HFFc6 (cell line): ENCODE data around the gene ACO1. TPM values are rescaled to one million over a fixed set of nuclear protein-coding genes. Genes with fewer than 3 reads are reported as not detected.
A peak's percentile ranks its signal among the peaks of the same experiment; 100 is the strongest.

Source experiments
- DNase-seq: peaks from one replicate; pipeline ENCODE4 v3.0.0-alpha.2; 2018
- H3K27ac Mint-ChIP-seq: 2 replicates; pipeline ENCODE4 v1.8.0; 2020; ENCODE audit warnings: mild to moderate bottlenecking, mixed read lengths
- H3K27me3 Mint-ChIP-seq: 2 replicates; pipeline ENCODE4 v1.8.0; 2021; ENCODE audit warnings: mild to moderate bottlenecking, moderate library complexity, mixed read lengths; ENCODE audit not compliant: insufficient read depth
- H3K36me3 Mint-ChIP-seq: 2 replicates; pipeline ENCODE4 v1.8.0; 2021; ENCODE audit warnings: low read depth, mixed read lengths
- H3K4me1 Mint-ChIP-seq: 2 replicates; pipeline ENCODE4 v1.8.0; 2020; ENCODE audit warnings: low read depth, mixed read lengths
- H3K4me3 Mint-ChIP-seq: 2 replicates; pipeline ENCODE4 v1.8.0; 2020; ENCODE audit warnings: mild to moderate bottlenecking, moderate library complexity, mixed read lengths
- H3K9me3 Mint-ChIP-seq: 2 replicates; pipeline ENCODE4 v1.8.0; 2020; ENCODE audit warnings: mild to moderate bottlenecking, mixed read lengths
- total RNA-seq, 6 experiments: library from RNA; stranded (reverse); fragmentation: NEBNext Ultra II Directional; extraction: Animal tissue kit (Norgen Biotek cat#: 25700); gene quantifications; 2 replicates in 1 of 6; 3 replicates in 5 of 6; pipeline ENCODE4 v1.2.3, GENCODE V29; 2021
- TF ChIP-seq, protein P1 (sequence below): fragments of 200-600 bp; sonication (generic); IDR thresholded peaks from 2 replicates; pipeline ENCODE4 v1.5.0; 2021; ENCODE audit warnings: antibody characterized with exemption, mild to moderate bottlenecking

ACO1 gene
- total RNA-seq, 6 experiments from 2014 or later, result 79.8 to 94.4 (median 84.0) TPM

DNA sequence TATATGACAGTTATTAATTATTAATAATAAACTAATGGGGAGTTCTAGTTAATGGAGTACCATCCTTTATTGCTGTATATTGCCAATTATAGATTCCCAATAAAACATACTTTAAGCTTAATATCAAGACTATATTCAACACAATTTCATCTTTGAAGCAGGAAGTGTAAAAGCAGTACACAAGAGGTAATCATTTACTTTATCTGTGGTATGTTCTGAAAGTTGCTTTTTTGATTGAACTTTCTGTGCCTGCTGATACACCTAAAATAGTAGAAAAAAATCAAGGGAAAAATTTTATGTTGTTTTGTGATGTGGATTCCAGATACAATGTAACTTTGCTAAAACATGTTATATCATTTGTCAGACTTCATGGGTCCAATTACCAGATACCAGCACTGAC lies 58.0 kb downstream of the ACO1 start:
- Mint-ChIP-seq H3K27me3 (no peaks in the 10 kb centered on the region), H3K27ac (no peak overlapping the region), H3K9me3 (no peaks in the 10 kb centered on the region), H3K4me1 (no peaks in the 10 kb centered on the region), H3K36me3 (peaks cover 50% of the 10 kb centered on the region), H3K4me3 (no peak overlapping the region)
- no peak for DNase-seq
- TF ChIP-seq, protein P1, sequence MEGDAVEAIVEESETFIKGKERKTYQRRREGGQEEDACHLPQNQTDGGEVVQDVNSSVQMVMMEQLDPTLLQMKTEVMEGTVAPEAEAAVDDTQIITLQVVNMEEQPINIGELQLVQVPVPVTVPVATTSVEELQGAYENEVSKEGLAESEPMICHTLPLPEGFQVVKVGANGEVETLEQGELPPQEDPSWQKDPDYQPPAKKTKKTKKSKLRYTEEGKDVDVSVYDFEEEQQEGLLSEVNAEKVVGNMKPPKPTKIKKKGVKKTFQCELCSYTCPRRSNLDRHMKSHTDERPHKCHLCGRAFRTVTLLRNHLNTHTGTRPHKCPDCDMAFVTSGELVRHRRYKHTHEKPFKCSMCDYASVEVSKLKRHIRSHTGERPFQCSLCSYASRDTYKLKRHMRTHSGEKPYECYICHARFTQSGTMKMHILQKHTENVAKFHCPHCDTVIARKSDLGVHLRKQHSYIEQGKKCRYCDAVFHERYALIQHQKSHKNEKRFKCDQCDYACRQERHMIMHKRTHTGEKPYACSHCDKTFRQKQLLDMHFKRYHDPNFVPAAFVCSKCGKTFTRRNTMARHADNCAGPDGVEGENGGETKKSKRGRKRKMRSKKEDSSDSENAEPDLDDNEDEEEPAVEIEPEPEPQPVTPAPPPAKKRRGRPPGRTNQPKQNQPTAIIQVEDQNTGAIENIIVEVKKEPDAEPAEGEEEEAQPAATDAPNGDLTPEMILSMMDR, result no peak

DNA sequence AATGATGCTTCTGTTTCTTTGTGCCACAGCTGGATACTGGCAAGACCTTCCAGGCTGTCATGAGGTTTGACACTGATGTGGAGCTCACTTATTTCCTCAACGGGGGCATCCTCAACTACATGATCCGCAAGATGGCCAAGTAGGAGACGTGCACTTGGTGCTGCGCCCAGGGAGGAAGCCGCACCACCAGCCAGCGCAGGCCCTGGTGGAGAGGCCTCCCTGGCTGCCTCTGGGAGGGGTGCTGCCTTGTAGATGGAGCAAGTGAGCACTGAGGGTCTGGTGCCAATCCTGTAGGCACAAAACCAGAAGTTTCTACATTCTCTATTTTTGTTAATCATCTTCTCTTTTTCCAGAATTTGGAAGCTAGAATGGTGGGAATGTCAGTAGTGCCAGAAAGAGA lies 65.5 kb downstream of the ACO1 start:
- Mint-ChIP-seq H3K36me3 (peaks cover 25% of the 10 kb centered on the region), H3K4me1 (no peaks in the 10 kb centered on the region), H3K27me3 (no peaks in the 10 kb centered on the region), H3K4me3 (no peak overlapping the region), H3K27ac (no peak overlapping the region), H3K9me3 (no peaks in the 10 kb centered on the region)
- TF ChIP-seq, protein P1, result no peak
- DNase-seq, result no peak

DNA sequence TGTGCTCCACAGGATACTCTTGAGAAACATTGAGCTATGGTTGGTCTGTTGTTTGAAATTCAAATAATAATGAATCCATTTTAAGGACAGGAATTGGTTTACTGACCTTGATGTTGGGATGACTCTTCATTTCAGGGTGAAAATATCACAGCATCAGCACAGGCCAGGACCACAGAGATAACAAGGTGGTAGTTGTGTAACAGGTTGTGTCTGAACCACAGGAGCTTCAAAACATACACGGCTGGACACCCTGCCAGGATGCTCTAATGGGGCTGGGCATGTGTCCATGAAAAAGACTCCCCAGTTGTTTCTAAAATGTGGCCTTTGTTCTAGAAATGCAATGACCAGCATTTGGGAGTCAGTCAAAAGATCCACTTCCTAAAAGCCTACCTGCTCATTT lies 69.8 kb downstream of the ACO1 start:
- H3K4me1 Mint-ChIP-seq, result peaks cover 16% of the 10 kb centered on the region
- TF ChIP-seq, protein P1, result no peak

DNA sequence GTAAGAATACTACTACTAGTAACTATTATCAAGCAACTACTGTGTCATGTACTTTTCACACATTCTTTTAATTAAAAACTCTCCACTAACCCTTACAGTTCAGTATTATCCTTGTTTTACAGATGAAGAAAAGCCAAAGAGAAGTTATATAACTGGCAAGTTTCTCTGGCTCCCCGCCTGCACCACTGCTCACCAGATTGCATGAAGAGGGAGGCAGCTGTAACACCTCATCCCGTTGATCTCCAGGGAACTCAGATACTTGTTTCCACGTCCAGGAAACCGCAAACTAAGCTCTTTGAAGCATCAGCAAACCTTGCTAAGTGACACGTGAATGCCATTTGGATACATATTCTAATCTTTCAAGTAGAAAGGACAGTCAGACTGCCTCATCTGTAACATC lies 71.3 kb downstream of the ACO1 start:
- H3K4me3 Mint-ChIP-seq, result no peak overlapping the region
- 0 out of 2 replicates have a peak, but pooled peaks cover 2% of the 10 kb centered on the region for H3K27me3 Mint-ChIP-seq
- DNase-seq, result no peak

More for the DNA sequence above, 69.8 kb downstream of the ACO1 start:
- H3K4me3 Mint-ChIP-seq, result no peak overlapping the region
- H3K36me3 Mint-ChIP-seq, result peaks cover 35% of the 10 kb centered on the region
- no peaks in the 10 kb centered on the region for H3K9me3 Mint-ChIP-seq
- 0 out of 2 replicates have a peak, but pooled peaks cover 2% of the 10 kb centered on the region for H3K27me3 Mint-ChIP-seq
- DNase-seq, result no peak
- no peak overlapping the region for H3K27ac Mint-ChIP-seq

DNA sequence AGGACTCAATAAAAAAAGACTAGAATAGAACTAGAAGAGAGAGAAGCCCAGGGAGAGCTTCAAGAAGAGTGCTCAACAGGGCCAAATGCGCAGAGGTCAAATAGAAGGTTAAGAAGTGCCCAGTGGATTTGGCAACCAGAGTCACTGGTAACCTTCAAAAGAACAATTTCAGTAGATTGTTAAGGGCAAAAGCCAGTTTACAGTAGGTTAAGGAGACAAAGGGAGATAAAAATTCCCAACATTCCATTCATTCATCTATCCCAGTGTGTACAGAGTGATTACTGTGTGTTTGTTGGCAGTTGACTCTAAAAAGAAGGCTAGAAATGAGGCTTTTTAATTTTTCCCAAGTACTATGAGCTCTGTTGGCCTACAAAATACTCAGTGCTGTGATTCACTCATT lies 72.1 kb downstream of the ACO1 start:
- Mint-ChIP-seq H3K27me3 (0 out of 2 replicates have a peak, but pooled peaks cover 2% of the 10 kb centered on the region), H3K27ac (peak overlapping the region; percentile 15; the same call in 1 of the 2 replicates), H3K4me1 (peaks cover 16% of the 10 kb centered on the region), H3K4me3 (no peak overlapping the region), H3K36me3 (peaks cover 25% of the 10 kb centered on the region), H3K9me3 (no peaks in the 10 kb centered on the region)
- TF ChIP-seq, protein P1, result no peak
- DNase-seq, result no peak

More for the DNA sequence above, 71.3 kb downstream of the ACO1 start:
- TF ChIP-seq, protein P1, result no peak
- Mint-ChIP-seq H3K27ac (no peak overlapping the region; the same call in 1 of the 2 replicates), H3K36me3 (peaks cover 29% of the 10 kb centered on the region), H3K4me1 (peaks cover 16% of the 10 kb centered on the region), H3K9me3 (no peaks in the 10 kb centered on the region)
